Astrocyte of the spinal cord (primary cell): Measurements from ENCODE around the gene VOPP1.

ENCODE experiments used
- DNase-seq: peaks from one replicate; pipeline ENCODE4 v3.0.0; 2011; ENCODE audit warnings: low read depth, low spot score
- H3K4me3 ChIP-seq: 2 replicates; pipeline ENCODE4 v1.5.1; 2011; ENCODE audit warnings: low read depth, mild to moderate bottlenecking, low read length, moderate library complexity
- CTCF ChIP-seq: IDR thresholded peaks from 2 replicates; pipeline ENCODE4 v1.5.1; 2012; ENCODE audit warnings: low read depth, mild to moderate bottlenecking, low read length, inconsistent platforms
- in situ Hi-C: cut with HindIII; loops from 2 replicates; pipeline ENCODE4 v1.10.0; 2017; ENCODE audit warnings: low sequenced_read_pairs

VOPP1 gene

GRCh38 chr7:55555160-55555559 is 17.1 kb downstream of the VOPP1 start:
- no peak for TF ChIP-seq CTCF
- no peak overlapping the region for H3K4me3 ChIP-seq
- no peak for DNase-seq
- in situ Hi-C loops = no loop called here

DNA sequence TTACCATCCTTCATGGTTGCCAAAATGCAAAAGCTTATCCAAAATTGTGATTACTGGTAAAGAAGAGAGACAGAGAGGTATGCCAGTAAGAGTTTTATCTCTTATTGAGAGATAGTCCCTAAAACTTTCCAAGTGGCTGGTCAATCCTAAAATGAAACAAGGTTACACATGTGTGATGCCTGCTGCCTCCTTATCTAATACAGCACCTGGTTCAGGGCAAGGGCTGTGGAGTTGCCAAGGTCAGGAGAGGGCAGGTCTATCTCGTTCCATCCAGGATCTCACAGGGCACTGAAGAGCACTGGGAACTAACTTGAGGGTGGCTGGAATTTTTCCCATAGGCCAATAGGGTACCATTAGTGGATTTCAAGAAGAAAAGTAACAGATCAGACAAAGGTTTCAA is 18.3 kb downstream of the VOPP1 start:
- DNase-seq = no peak
- TF ChIP-seq CTCF = no peak
- in situ Hi-C loops = no loop called here
- no peak overlapping the region for H3K4me3 ChIP-seq

DNA sequence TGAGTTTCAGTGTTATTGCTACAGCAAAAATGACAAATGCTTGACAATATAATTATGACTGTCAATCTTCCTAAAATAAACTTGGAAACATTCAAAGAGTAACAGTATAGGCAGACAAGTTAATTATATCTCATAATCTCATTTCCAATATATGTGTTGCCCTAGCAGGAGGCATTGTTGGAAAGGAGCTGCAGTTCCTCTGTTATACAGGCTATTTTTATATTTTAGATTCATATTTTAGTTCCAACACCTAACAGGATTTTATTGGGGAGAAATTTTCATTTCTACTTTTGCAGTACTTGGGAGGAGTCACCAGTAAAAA is 19.3 kb downstream of the VOPP1 start:
- no peak overlapping the region for H3K4me3 ChIP-seq
- in situ Hi-C loops = no loop called here
- no peak for DNase-seq
- no peak for TF ChIP-seq CTCF

GRCh38 chr7:55552320-55553023 is 19.8 kb downstream of the VOPP1 start:
- in situ Hi-C loops = no loop called here
- peak; percentile 1 for TF ChIP-seq CTCF
- DNase-seq = peak; percentile 94
- H3K4me3 ChIP-seq = peak overlapping the region; percentile 6

- DNase-seq = no peak
- in situ Hi-C loops = no loop called here
- H3K4me3 ChIP-seq = no peak overlapping the region
- no peak for TF ChIP-seq CTCF
These were observed 21.3 kb downstream of the VOPP1 start for GRCh38 chr7:55550841-55551537.

- no peak for TF ChIP-seq CTCF
- in situ Hi-C loops = no loop called here
These were observed 22.2 kb downstream of the VOPP1 start for GRCh38 chr7:55550010-55550663.

More at GRCh38 chr7:55550010-55550663, 22.2 kb downstream of the VOPP1 start:
- no peak for DNase-seq
- H3K4me3 ChIP-seq = no peak overlapping the region
